Erythroblast (primary cell): ENCODE results near the gene GPR151.

ENCODE experiments used
- GATA1 ChIP-seq: IDR thresholded peaks from 2 replicates; pipeline ENCODE4 v1.6.1; 2011; ENCODE audit warnings: low read depth, mild to moderate bottlenecking, control low read depth, low read length, moderate library complexity
- POLR2A ChIP-seq: IDR thresholded peaks from 2 replicates; pipeline ENCODE4 v1.6.1; 2011; ENCODE audit warnings: mild to moderate bottlenecking, low read length

DNA sequence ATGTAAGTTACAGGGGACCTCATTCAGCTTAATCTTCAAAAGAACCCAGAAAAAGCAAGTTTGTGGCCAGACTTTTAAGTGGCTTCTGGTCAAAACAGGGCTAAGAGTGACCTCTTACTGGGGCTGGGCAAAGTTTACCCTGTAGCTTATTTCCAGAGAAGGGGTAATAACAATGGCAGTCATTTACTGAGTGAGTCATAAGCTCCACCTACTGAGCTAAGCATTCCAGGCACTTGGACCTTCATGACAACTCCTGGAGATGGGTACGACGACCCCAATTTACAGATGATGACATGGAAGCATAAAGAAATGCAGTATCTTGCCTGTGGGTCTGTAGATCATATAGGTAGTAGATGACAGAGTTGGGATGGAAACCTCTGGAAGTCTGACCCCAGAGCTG is 4.7 kb upstream of the GPR151 start:
- TF ChIP-seq POLR2A (no peak), GATA1 (no peak)
